ENCODE data around the gene UST. TPM values are rescaled to one million over a fixed set of nuclear protein-coding genes. Genes with fewer than 3 reads are reported as not detected.
A peak's percentile ranks its signal among the peaks of the same experiment; 100 is the strongest.
"Not testable (repeated sequence)": the region's sequence is repeated elsewhere in the genome, so short reads cannot be mapped to it uniquely, and the experiment has no call there.

The UST gene
- polyA plus RNA-seq, 4 donors: 9.1 to 16.5 (median 12.4) TPM

GRCh38 chr6:148934539-148934938 is 187.7 kb downstream of the UST start:
- DNase-seq (ENCODE audit: low read depth in 4 of 4, low spot score in 3 of 4): no peak

- no peak for DNase-seq (ENCODE audit: low read depth in 4 of 4, low spot score in 3 of 4)
Measured at GRCh38 chr6:148934961-148935360, 188.1 kb downstream of the UST start.

- no peak for DNase-seq (ENCODE audit: low read depth in 4 of 4, low spot score in 3 of 4)
Measured at GRCh38 chr6:148935705-148936435, 189.0 kb downstream of the UST start.

- DNase-seq (ENCODE audit: low read depth in 4 of 4, low spot score in 3 of 4): no peak
Measured at GRCh38 chr6:148943451-148943850, 196.6 kb downstream of the UST start.

- DNase-seq (ENCODE audit: low read depth in 4 of 4, low spot score in 3 of 4): no peak
Measured at GRCh38 chr6:148944608-148945007, 197.8 kb downstream of the UST start.

- no peak for DNase-seq (ENCODE audit: low read depth in 4 of 4, low spot score in 3 of 4)
Measured at GRCh38 chr6:148945301-148946021, 198.6 kb downstream of the UST start.

- peak; percentile 69 to 79 (median 74) for DNase-seq (ENCODE audit: low read depth in 4 of 4, low spot score in 3 of 4)
Measured at GRCh38 chr6:148947621-148948444, 201.0 kb downstream of the UST start.

- DNase-seq (ENCODE audit: low read depth in 4 of 4, low spot score in 3 of 4): no peak
Measured at GRCh38 chr6:148951662-148952061, 204.8 kb downstream of the UST start.

- peak in 1 of 4 donors; percentile 48 for DNase-seq (ENCODE audit: low read depth in 4 of 4, low spot score in 3 of 4)
Measured at GRCh38 chr6:148952147-148953035, 205.6 kb downstream of the UST start.

- DNase-seq (ENCODE audit: low read depth in 4 of 4, low spot score in 3 of 4): no peak
Measured at GRCh38 chr6:148954461-148954860, 207.6 kb downstream of the UST start.

- no peak for DNase-seq (ENCODE audit: low read depth in 4 of 4, low spot score in 3 of 4)
Measured at GRCh38 chr6:148954934-148955333, 208.1 kb downstream of the UST start.

- no peak for DNase-seq (ENCODE audit: low read depth in 4 of 4, low spot score in 3 of 4)
Measured at GRCh38 chr6:148955441-148955840, 208.6 kb downstream of the UST start.

GRCh38 chr6:148956163-148956562 is 209.3 kb downstream of the UST start:
- not testable (repeated sequence) for DNase-seq (ENCODE audit: low read depth in 4 of 4, low spot score in 3 of 4)

GRCh38 chr6:148957752-148958151 is 210.9 kb downstream of the UST start:
- DNase-seq (ENCODE audit: low read depth in 4 of 4, low spot score in 3 of 4): no peak

GRCh38 chr6:148959008-148959407 is 212.2 kb downstream of the UST start:
- no peak for DNase-seq (ENCODE audit: low read depth in 4 of 4, low spot score in 3 of 4)

GRCh38 chr6:148959501-148959900 is 212.7 kb downstream of the UST start:
- no peak for DNase-seq (ENCODE audit: low read depth in 4 of 4, low spot score in 3 of 4)

- no peak for DNase-seq (ENCODE audit: low read depth in 4 of 4, low spot score in 3 of 4)
Measured at GRCh38 chr6:148962854-148963515, 216.2 kb downstream of the UST start.

- no peak for DNase-seq (ENCODE audit: low read depth in 4 of 4, low spot score in 3 of 4)
Measured at GRCh38 chr6:148963738-148964137, 216.9 kb downstream of the UST start.

- DNase-seq (ENCODE audit: low read depth in 4 of 4, low spot score in 3 of 4): no peak
Measured at GRCh38 chr6:148964467-148964866, 217.6 kb downstream of the UST start.

- no peak for DNase-seq (ENCODE audit: low read depth in 4 of 4, low spot score in 3 of 4)
Measured at GRCh38 chr6:148965287-148965686, 218.5 kb downstream of the UST start.
